ENCODE data around the gene GAL3ST2.

Gene GAL3ST2

DNA sequence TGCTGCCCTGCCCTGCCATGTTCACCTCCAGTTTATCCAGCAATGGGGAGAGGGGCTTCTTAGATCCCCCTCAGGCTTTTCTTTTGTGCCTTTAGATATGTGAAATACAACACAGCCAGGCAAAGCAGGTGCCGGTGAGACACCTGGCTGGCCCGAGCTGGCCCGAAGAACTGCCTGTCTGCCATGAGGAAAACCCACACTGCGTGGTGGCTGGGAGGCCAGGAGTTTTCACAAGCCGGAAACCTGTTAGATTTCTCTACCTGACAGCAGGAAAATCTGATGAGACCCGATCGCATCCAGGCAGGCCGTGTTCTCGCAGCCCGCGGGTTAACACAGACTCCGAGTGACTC lies 5.7 kb upstream of the GAL3ST2 start:
- peaks cover 7% of the 10 kb centered on the region for H3K36me3 ChIP-seq
- H3K9me3 ChIP-seq: no peaks in the 10 kb centered on the region
- peaks cover 44% of the 10 kb centered on the region for H3K27me3 ChIP-seq
- no peak overlapping the region for H3K4me3 ChIP-seq (ENCODE audit: low read depth in 1 of 2, low read length in 1 of 2)
- no peak overlapping the region for H3K27ac ChIP-seq
- H3K4me1 ChIP-seq (ENCODE audit: control insufficient read depth in 1 of 2, insufficient read depth in 1 of 2, low read depth in 1 of 2, low read length in 1 of 2): peaks cover 0 to 7% of the 10 kb centered on the region in 2 experiments
- TF ChIP-seq, protein P1, sequence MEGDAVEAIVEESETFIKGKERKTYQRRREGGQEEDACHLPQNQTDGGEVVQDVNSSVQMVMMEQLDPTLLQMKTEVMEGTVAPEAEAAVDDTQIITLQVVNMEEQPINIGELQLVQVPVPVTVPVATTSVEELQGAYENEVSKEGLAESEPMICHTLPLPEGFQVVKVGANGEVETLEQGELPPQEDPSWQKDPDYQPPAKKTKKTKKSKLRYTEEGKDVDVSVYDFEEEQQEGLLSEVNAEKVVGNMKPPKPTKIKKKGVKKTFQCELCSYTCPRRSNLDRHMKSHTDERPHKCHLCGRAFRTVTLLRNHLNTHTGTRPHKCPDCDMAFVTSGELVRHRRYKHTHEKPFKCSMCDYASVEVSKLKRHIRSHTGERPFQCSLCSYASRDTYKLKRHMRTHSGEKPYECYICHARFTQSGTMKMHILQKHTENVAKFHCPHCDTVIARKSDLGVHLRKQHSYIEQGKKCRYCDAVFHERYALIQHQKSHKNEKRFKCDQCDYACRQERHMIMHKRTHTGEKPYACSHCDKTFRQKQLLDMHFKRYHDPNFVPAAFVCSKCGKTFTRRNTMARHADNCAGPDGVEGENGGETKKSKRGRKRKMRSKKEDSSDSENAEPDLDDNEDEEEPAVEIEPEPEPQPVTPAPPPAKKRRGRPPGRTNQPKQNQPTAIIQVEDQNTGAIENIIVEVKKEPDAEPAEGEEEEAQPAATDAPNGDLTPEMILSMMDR (IDR thresholded peaks at IDR 0.05): no peak

- H3K4me3 ChIP-seq (ENCODE audit: low read depth in 1 of 2, low read length in 1 of 2): no peak overlapping the region
- H3K27ac ChIP-seq: no peak overlapping the region
- TF ChIP-seq, protein P1 (IDR thresholded peaks at IDR 0.05): no peak
- H3K4me1 ChIP-seq (ENCODE audit: control insufficient read depth in 1 of 2, insufficient read depth in 1 of 2, low read depth in 1 of 2, low read length in 1 of 2): peaks cover 0 to 7% of the 10 kb centered on the region in 2 experiments
- peaks cover 47% of the 10 kb centered on the region for H3K27me3 ChIP-seq
- H3K36me3 ChIP-seq: peaks cover 7% of the 10 kb centered on the region
- H3K9me3 ChIP-seq: no peaks in the 10 kb centered on the region
Measured at GRCh38 chr2:241771286-241772062, 5.1 kb upstream of the GAL3ST2 start.

DNA sequence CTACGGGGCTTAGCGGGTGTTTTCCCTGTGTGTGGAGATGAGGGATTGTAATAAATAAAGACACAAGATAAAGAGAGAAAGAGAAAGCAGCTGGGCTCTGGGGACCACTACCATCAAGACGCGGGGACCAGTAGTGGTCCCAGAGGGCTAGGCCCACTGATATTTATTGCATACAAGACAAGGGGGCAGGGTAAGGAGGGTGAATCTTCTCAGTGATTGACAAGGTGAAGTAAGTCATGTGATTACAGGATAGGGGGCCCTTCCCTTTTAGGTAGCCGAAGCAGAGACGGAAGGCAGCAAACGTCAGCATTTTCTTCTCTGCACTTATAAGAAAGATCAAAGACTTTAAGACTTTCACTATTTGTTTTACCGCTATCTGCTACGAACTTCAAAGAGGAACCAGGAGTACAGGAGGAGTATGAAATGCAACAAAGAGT lies 4.5 kb upstream of the GAL3ST2 start:
- Histone ChIP-seq H3K27me3 (peaks cover 51% of the 10 kb centered on the region), H3K36me3 (peaks cover 7% of the 10 kb centered on the region), H3K27ac (no peak overlapping the region), H3K4me3 (ENCODE audit: low read depth in 1 of 2, low read length in 1 of 2) (no peak overlapping the region), H3K9me3 (no peaks in the 10 kb centered on the region), H3K4me1 (ENCODE audit: control insufficient read depth in 1 of 2, insufficient read depth in 1 of 2, low read depth in 1 of 2, low read length in 1 of 2) (peaks cover 0 to 7% of the 10 kb centered on the region in 2 experiments)
- TF ChIP-seq, protein P1 (IDR thresholded peaks at IDR 0.05): no peak

DNA sequence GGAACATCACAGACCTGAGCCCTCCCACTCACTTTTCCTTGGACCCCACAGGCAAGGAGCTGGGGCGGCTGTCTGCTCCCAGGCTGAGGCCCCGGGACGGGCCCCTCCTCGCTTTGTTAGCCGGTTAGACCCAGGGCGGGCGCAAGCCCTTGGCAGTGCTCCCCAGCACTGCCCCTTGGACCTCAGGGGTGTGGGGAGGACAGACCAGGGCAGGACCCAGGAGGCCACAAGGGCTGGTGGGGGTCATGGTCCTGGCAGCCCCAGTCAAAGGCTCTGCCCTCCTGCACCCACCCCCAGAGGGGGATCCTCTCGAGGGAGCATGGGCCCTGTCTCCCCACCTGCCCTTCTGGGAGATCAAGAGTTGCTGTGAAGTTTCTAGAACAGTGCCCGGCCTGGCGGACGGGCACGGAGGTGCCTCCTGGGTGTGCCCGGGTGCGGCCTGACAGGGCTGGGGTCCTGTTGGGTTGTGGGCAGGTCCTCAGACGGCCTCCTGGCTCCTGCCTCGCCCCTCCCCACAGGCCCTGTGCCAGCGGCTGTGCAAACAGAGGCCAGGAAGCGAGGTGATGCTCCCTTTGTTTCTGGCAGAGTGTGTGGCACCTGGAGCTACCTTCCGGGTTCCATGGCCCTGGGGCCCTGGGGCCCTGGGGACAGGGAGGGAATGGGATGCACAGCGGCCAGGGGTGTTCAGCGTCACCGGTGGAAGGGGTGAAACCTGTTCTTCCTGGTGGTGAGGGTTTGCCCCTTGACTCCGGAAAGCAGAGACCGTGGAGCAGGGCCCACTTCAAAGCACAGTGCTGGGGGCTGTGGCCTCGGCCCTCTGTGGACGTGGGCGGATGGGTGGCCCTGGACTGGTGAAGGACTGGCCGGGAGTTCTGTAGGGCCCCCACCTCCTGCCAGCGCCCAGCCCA lies 2.9 kb upstream of the GAL3ST2 start:
- no peaks in the 10 kb centered on the region for H3K9me3 ChIP-seq
- H3K4me3 ChIP-seq (ENCODE audit: low read depth in 1 of 2, low read length in 1 of 2): no peak overlapping the region
- TF ChIP-seq, protein P1 (IDR thresholded peaks at IDR 0.05): no peak
- peaks cover 51% of the 10 kb centered on the region for H3K27me3 ChIP-seq
- H3K27ac ChIP-seq: no peak overlapping the region
- no peaks in the 10 kb centered on the region for H3K36me3 ChIP-seq
- H3K4me1 ChIP-seq (ENCODE audit: control insufficient read depth in 1 of 2, insufficient read depth in 1 of 2, low read depth in 1 of 2, low read length in 1 of 2): peaks cover 0 to 7% of the 10 kb centered on the region in 2 experiments

DNA sequence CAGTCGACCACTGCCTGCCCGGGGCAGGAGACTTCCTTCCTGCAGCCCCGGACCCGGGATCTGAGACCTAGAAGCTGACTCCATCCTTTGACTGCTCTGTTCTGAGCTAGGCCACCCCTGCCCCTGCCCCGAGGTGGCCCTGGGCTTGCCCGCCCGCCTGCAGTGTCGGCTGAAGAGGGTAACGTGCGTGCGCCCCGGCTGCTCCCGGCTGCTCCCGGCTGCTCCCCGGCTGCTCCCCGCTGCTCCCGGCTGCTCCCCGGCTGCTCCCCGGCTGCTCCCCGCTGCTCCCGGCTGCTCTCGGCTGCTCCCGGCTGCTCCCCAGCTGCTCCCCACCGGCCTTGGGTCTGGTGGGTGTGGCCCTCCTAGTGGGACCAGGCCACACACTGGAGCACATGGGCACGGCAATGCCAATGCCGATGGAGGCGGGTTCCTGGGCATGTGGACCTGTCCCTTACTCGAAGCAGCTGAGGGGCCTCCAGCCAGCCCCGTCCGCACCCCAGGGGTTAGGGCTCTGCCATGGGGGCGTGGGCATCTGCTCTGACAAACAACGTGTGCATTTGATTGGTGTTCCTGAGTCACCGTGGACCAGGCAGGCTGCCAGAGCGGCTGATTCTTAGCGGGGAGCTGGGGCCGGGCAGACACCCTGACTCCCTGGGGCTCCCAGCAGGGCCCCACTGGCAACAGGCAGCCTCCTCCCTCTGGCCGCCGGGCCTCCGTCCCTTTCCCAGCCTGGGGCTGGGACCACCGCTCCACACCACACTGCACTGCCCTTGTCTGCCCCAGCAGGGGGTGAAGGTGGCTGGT lies 2.0 kb upstream of the GAL3ST2 start:
- H3K27me3 ChIP-seq: peaks cover 51% of the 10 kb centered on the region
- H3K4me3 ChIP-seq (ENCODE audit: low read depth in 1 of 2, low read length in 1 of 2): no peak overlapping the region
- no peaks in the 10 kb centered on the region for H3K9me3 ChIP-seq

More for the DNA sequence above, 2.0 kb upstream of the GAL3ST2 start:
- H3K36me3 ChIP-seq: no peaks in the 10 kb centered on the region
- peaks cover 0 to 7% of the 10 kb centered on the region in 2 experiments for H3K4me1 ChIP-seq (ENCODE audit: control insufficient read depth in 1 of 2, insufficient read depth in 1 of 2, low read depth in 1 of 2, low read length in 1 of 2)
- TF ChIP-seq, protein P1 (IDR thresholded peaks at IDR 0.05): no peak
- no peak overlapping the region for H3K27ac ChIP-seq

Data from neutrophil (primary cell).